Trophoblast cell (in vitro differentiated cells and primary cell): ENCODE results near the gene PTPRU.

Source experiments
- DNase-seq, 2 donors: peaks; one replicate each; pipeline ENCODE4 v3.0.0-alpha.2; 2016
- H2AFZ ChIP-seq: 2 replicates; pipeline ENCODE4 v1.6.1; 2013; ENCODE audit warnings: low read length, moderate library complexity, mild to moderate bottlenecking; ENCODE audit not compliant: insufficient read depth, poor library complexity
- H2AK5ac ChIP-seq: 2 replicates; pipeline ENCODE4 v1.6.1; 2013; ENCODE audit warnings: mild to moderate bottlenecking, low read length
- H2BK120ac ChIP-seq: 2 replicates; pipeline ENCODE4 v1.6.1; 2013; ENCODE audit warnings: low read length, mild to moderate bottlenecking, moderate library complexity; ENCODE audit not compliant: insufficient read depth, poor library complexity
- H2BK12ac ChIP-seq: 2 replicates; pipeline ENCODE4 v1.6.1; 2013; ENCODE audit warnings: mild to moderate bottlenecking, low read length, moderate library complexity
- H2BK5ac ChIP-seq: 2 replicates; pipeline ENCODE4 v1.6.1; 2013; ENCODE audit warnings: low read length, low read depth, moderate library complexity, mild to moderate bottlenecking; ENCODE audit not compliant: poor library complexity
- H3K14ac ChIP-seq: 2 replicates; pipeline ENCODE4 v1.6.1; 2013; ENCODE audit warnings: mild to moderate bottlenecking, low read length
- H3K18ac ChIP-seq: 2 replicates; pipeline ENCODE4 v1.6.1; 2013; ENCODE audit warnings: mild to moderate bottlenecking, low read length
- H3K23ac ChIP-seq: 2 replicates; pipeline ENCODE4 v1.6.1; 2013; ENCODE audit warnings: low read length
- H3K27ac ChIP-seq: 2 replicates; pipeline ENCODE4 v1.5.1; 2013; ENCODE audit warnings: low read depth, mild to moderate bottlenecking, inconsistent platforms, low read length, moderate library complexity
- H3K27me3 ChIP-seq: 2 replicates; pipeline ENCODE4 v1.6.1; 2013; ENCODE audit warnings: inconsistent platforms, mild to moderate bottlenecking, low read length, moderate library complexity; ENCODE audit not compliant: insufficient read depth
- H3K36me3 ChIP-seq, 2 experiments: 1 replicate in 1 of 2; 2 replicates in 1 of 2; pipeline ENCODE4 v1.6.1; 2013; ENCODE audit warnings: low read length in 2 of 2, mild to moderate bottlenecking in 2 of 2, moderate library complexity in 1 of 2; ENCODE audit not compliant: insufficient read depth in 2 of 2, control insufficient read depth in 1 of 2
- H3K4ac ChIP-seq: 2 replicates; pipeline ENCODE4 v1.6.1; 2013; ENCODE audit warnings: low read depth, mild to moderate bottlenecking, low read length, moderate library complexity
- H3K4me1 ChIP-seq, 2 experiments: 1 replicate in 1 of 2; 2 replicates in 1 of 2; pipeline ENCODE4 v1.6.1; 2013; ENCODE audit warnings: low read length in 2 of 2, mild to moderate bottlenecking in 2 of 2, moderate library complexity in 1 of 2; ENCODE audit not compliant: insufficient read depth in 2 of 2, control insufficient read depth in 1 of 2
- H3K4me2 ChIP-seq: 2 replicates; pipeline ENCODE4 v1.6.1; 2013; ENCODE audit warnings: inconsistent platforms, mild to moderate bottlenecking, low read length, moderate library complexity
- H3K4me3 ChIP-seq: 2 replicates; pipeline ENCODE4 v1.5.1; 2013; ENCODE audit warnings: mild to moderate bottlenecking, low read depth, low read length, inconsistent platforms
- H3K79me1 ChIP-seq: one replicate; pipeline ENCODE4 v1.6.1; 2013; ENCODE audit warnings: low read length
- H3K79me2 ChIP-seq: 2 replicates; pipeline ENCODE4 v1.6.1; 2013; ENCODE audit warnings: low read length, mild to moderate bottlenecking; ENCODE audit not compliant: control insufficient read depth, insufficient read depth, poor library complexity
- H3K9ac ChIP-seq: 2 replicates; pipeline ENCODE4 v1.6.1; 2013; ENCODE audit warnings: mild to moderate bottlenecking, low read length
- H3K9me3 ChIP-seq: 2 replicates; pipeline ENCODE4 v1.6.1; 2013; ENCODE audit warnings: low read depth, mild to moderate bottlenecking, control low read depth, inconsistent platforms, low read length; ENCODE audit not compliant: insufficient read depth
- H4K12ac ChIP-seq: 2 replicates; pipeline ENCODE4 v1.6.1; 2013; ENCODE audit warnings: low read depth, mild to moderate bottlenecking, low read length, moderate library complexity
- H4K8ac ChIP-seq: 2 replicates; pipeline ENCODE4 v1.6.1; 2013; ENCODE audit warnings: low read depth, mild to moderate bottlenecking, low read length, moderate library complexity
- H4K91ac ChIP-seq: one replicate; pipeline ENCODE4 v1.6.1; 2013; ENCODE audit warnings: low read depth, mild to moderate bottlenecking, low read length, moderate library complexity
- WGBS: extraction: QIAGEN DNeasy Blood & Tissue Kit; methylation state at CpG from one replicate; pipeline ENCODE4 v1.1.7; 2013; ENCODE audit warnings: missing lambda C conversion rate; ENCODE audit not compliant: insufficient read length, insufficient coverage; ENCODE audit errors: extremely low coverage; 5-methylcytosine and 5-hydroxymethylcytosine counted together

PTPRU gene

GRCh38 chr1:29236712-29237128, 398 bp downstream of the PTPRU start:
- Histone ChIP-seq H3K14ac (peak overlapping the region; percentile 40), H3K36me3 (no peaks in the 10 kb centered on the region), H3K27me3 (no peaks in the 10 kb centered on the region), H2BK12ac (peak overlapping the region; percentile 17), H3K79me2 (peaks cover 12% of the 10 kb centered on the region), H3K18ac (peak overlapping the region; percentile 79), H3K27ac (no peak overlapping the region), H2BK120ac (peak overlapping the region; percentile 73), H2AFZ (peak overlapping the region; percentile 58), H3K4me2 (peak overlapping the region; percentile 93), H3K4me1 (peaks cover 24 to 34% of the 10 kb centered on the region in 2 experiments), H4K91ac (peak overlapping the region; percentile 37), H3K23ac (no peak overlapping the region), H4K12ac (no peak overlapping the region), H3K4me3 (peak overlapping the region; percentile 82), H3K4ac (peak overlapping the region; percentile 5), H2BK5ac (peak overlapping the region; percentile 1), H3K79me1 (peaks cover 26% of the 10 kb centered on the region), H3K9ac (peak overlapping the region; percentile 30), H2AK5ac (no peak overlapping the region), H3K9me3 (peaks cover 3% of the 10 kb centered on the region), H4K8ac (peak overlapping the region; percentile 80)
- no peak for DNase-seq
- WGBS: no CpG with 5 or more reads among the region's 30 CpGs

GRCh38 chr1:29237129-29237821, 953 bp downstream of the PTPRU start:
- peak overlapping the region; percentile 40 for H3K14ac ChIP-seq
- H2BK5ac ChIP-seq: peak overlapping the region; percentile 1
- peak overlapping the region; percentile 78 for H3K27ac ChIP-seq
- H3K18ac ChIP-seq: peak overlapping the region; percentile 79
- H3K36me3 ChIP-seq: no peaks in the 10 kb centered on the region
- peaks cover 12% of the 10 kb centered on the region for H3K79me2 ChIP-seq
- peak overlapping the region; percentile 5 for H3K4ac ChIP-seq
- no peaks in the 10 kb centered on the region for H3K27me3 ChIP-seq
- no CpG with 5 or more reads among the region's 79 CpGs for WGBS
- peak overlapping the region; percentile 37 for H4K91ac ChIP-seq
- DNase-seq: peak; percentile 59 to 78
- H3K23ac ChIP-seq: no peak overlapping the region
- peak overlapping the region; percentile 73 for H2BK120ac ChIP-seq
- peak overlapping the region; percentile 5 for H2BK12ac ChIP-seq
- peaks cover 3% of the 10 kb centered on the region for H3K9me3 ChIP-seq
- peak overlapping the region; percentile 29 for H2AK5ac ChIP-seq
- H3K4me2 ChIP-seq: peak overlapping the region; percentile 93
- peak overlapping the region; percentile 30 for H3K9ac ChIP-seq
- peak overlapping the region; percentile 82 for H3K4me3 ChIP-seq
- peak overlapping the region; percentile 80 for H4K8ac ChIP-seq
- H3K4me1 ChIP-seq: peaks cover 24 to 34% of the 10 kb centered on the region in 2 experiments
- peak overlapping the region; percentile 1 for H4K12ac ChIP-seq
- H3K79me1 ChIP-seq: peaks cover 26% of the 10 kb centered on the region
- peak overlapping the region; percentile 58 for H2AFZ ChIP-seq

- H3K4me1 ChIP-seq: peaks cover 24 to 34% of the 10 kb centered on the region in 2 experiments
- peak overlapping the region; percentile 71 for H2AK5ac ChIP-seq
- peak overlapping the region; percentile 37 for H2AFZ ChIP-seq
- no peaks in the 10 kb centered on the region for H3K27me3 ChIP-seq
- peak overlapping the region; percentile 46 for H2BK12ac ChIP-seq
- H3K18ac ChIP-seq: peak overlapping the region; percentile 60
- peaks cover 3% of the 10 kb centered on the region for H3K9me3 ChIP-seq
- peak overlapping the region; percentile 93 for H3K4me2 ChIP-seq
- peak overlapping the region; percentile 52 for H2BK120ac ChIP-seq
- peak overlapping the region; percentile 33 for H2BK5ac ChIP-seq
- peak; percentile 35 to 64 for DNase-seq
- H4K12ac ChIP-seq: peak overlapping the region; percentile 73
- H3K4ac ChIP-seq: peak overlapping the region; percentile 58
- peak overlapping the region; percentile 67 for H3K4me3 ChIP-seq
- peak overlapping the region; percentile 91 for H4K91ac ChIP-seq
- peak overlapping the region; percentile 80 for H4K8ac ChIP-seq
- H3K9ac ChIP-seq: peak overlapping the region; percentile 66
- no CpG with 5 or more reads among the region's 93 CpGs for WGBS
- peak overlapping the region; percentile 31 for H3K23ac ChIP-seq
- peak overlapping the region; percentile 78 for H3K27ac ChIP-seq
- H3K36me3 ChIP-seq: no peaks in the 10 kb centered on the region
- peak overlapping the region; percentile 96 for H3K14ac ChIP-seq
- H3K79me1 ChIP-seq: peaks cover 26% of the 10 kb centered on the region
- H3K79me2 ChIP-seq: peaks cover 12% of the 10 kb centered on the region
Measured at GRCh38 chr1:29237852-29238619, 1.7 kb downstream of the PTPRU start.

GRCh38 chr1:29238620-29239002, 2.3 kb downstream of the PTPRU start:
- peaks cover 26% of the 10 kb centered on the region for H3K79me1 ChIP-seq
- peak overlapping the region; percentile 93 for H3K4me2 ChIP-seq
- H3K14ac ChIP-seq: peak overlapping the region; percentile 96
- no peak overlapping the region for H4K12ac ChIP-seq
- H2BK5ac ChIP-seq: peak overlapping the region; percentile 33
- H3K9ac ChIP-seq: no peak overlapping the region
- peak overlapping the region; percentile 80 for H4K8ac ChIP-seq
- H2AK5ac ChIP-seq: no peak overlapping the region
- peak overlapping the region; percentile 91 for H4K91ac ChIP-seq
- H2BK120ac ChIP-seq: peak overlapping the region; percentile 52
- H2AFZ ChIP-seq: no peak overlapping the region
- H3K4ac ChIP-seq: no peak overlapping the region
- peaks cover 12% of the 10 kb centered on the region for H3K79me2 ChIP-seq
- peak overlapping the region; percentile 78 for H3K27ac ChIP-seq
- no peak overlapping the region for H3K23ac ChIP-seq
- no peaks in the 10 kb centered on the region for H3K36me3 ChIP-seq
- peak overlapping the region; percentile 46 for H2BK12ac ChIP-seq
- H3K4me1 ChIP-seq: peaks cover 25 to 37% of the 10 kb centered on the region in 2 experiments
- peak overlapping the region; percentile 67 for H3K4me3 ChIP-seq
- peak in 1 of 2 donors; percentile 22 for DNase-seq
- H3K18ac ChIP-seq: peak overlapping the region; percentile 56
- no CpG with 5 or more reads among the region's 11 CpGs for WGBS
- peaks cover 3% of the 10 kb centered on the region for H3K9me3 ChIP-seq
- H3K27me3 ChIP-seq: no peaks in the 10 kb centered on the region
